ENCODE data around the gene SNED1.

The SNED1 gene

DNA sequence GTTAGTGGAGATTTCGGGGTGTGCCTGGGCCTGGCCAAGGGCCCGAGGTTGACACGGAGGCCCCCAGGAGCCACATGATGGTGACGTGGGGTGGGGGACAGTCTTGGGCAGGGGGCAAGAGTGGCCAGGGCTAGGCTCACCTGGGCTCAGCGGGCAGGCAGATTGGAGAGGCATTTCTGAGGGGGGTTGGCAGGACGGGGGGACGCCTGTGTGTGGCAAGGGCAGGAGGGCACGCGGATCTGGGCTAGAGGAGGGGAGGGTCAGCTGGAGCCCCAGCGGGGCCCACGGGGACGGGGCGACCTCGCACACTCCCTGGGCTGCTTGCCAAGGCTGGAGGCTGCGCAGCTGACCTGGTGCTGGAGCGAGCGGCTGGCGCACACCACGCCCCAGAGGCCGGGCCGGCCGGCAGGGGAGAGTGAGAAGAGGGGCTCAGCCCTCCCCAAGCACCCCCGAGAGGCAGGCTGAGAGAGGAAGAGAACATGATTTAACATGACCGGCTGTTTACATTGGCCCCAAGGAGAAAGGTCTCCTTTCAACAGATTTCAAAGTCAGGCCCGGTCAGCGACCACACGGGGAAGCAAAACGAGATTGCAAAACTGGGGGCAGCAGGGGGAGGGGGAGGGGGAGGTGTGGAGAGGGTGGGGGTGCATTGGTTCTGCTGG lies 38.0 kb upstream of the SNED1 start:
- DNase-seq: no peak

DNA sequence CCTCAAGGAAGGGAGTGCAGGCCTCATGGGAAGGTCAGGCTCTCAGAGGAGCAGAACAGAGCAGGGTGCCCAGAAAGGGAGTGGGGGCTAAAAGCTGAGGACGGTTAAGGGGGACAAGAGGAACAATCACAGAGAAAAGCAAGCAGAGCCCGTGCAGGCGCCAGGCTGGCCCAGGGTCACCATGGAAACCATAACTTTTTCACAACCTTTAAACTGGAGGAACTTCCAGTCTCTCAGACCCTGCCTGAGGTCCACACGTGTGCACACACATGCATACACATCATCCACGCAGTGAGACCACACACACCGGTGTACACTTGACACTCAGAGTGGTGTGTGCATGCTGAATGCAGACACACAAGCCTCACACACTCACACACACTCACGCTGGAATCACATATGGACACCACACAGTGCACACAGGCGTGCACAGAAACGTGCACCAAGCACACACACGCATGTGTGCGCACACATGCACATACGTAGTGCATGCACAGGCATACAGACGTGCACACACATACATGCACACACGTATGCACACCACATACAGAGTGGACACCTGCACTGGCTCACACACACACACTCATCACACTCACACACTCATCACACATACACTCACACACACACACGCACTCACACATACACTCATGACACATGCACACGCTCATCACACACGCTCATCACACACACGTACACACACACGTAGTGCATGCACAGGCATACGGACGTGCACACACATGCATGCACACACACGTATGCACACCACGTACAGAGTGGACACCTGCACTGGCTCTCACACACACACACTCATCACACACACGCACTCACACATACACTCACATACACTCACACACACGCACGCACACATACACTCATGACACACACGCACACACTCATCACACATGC lies 37.2 kb upstream of the SNED1 start:
- DNase-seq: no peak

DNA sequence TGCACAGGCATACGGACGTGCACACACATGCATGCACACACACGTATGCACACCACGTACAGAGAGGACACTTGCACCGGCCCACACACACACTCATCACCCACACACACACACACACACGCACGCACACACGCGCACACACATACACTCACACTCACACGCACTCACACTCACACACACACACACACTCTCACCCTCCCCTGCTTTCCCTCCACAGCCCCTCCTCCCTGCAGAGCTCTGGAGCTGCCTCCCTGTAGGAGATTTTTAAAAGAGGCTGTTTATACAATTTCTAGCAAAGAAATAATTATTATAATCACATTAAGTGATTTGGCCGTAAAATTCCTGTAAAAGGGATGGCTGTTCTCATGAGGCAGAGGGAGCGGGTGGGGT lies 36.5 kb upstream of the SNED1 start:
- no peak for DNase-seq

DNA sequence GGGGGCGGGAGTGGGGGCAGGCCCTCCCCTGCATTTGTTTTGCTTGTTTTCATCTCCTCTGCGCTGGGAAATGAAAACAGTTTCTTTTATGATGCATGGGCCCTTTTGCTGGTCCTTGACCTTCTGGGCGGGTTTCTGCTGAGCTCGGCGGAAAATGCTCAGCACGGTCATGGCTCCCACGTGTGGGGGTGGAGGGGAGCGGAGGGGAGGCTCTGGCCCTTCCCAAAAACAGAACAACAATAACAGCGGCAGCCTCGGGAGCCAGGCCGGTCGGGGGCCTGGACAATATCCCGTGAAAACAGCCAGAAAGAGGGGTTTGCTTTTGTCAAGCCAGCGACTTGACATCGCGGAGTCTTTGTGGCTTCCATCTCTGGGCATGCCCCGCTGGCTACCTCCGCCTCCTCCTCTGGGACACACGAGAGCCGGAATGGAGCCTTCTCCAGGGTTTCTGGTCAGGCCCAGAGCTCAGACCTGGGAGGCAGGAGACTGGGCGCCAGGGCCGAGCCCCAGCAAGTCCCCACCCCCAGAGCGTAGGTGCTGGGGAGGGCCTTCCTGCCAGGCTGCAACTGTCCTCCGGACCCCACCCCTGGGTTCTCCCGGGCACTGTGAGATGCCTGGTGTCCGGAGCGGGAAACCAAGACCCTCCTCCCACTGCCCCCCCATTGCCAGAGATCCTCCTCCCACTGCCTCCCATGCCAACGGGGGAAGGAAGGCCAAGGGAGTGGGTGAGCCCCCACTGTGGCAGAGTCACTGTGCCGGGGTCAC lies 35.9 kb upstream of the SNED1 start:
- no peak for DNase-seq

DNA sequence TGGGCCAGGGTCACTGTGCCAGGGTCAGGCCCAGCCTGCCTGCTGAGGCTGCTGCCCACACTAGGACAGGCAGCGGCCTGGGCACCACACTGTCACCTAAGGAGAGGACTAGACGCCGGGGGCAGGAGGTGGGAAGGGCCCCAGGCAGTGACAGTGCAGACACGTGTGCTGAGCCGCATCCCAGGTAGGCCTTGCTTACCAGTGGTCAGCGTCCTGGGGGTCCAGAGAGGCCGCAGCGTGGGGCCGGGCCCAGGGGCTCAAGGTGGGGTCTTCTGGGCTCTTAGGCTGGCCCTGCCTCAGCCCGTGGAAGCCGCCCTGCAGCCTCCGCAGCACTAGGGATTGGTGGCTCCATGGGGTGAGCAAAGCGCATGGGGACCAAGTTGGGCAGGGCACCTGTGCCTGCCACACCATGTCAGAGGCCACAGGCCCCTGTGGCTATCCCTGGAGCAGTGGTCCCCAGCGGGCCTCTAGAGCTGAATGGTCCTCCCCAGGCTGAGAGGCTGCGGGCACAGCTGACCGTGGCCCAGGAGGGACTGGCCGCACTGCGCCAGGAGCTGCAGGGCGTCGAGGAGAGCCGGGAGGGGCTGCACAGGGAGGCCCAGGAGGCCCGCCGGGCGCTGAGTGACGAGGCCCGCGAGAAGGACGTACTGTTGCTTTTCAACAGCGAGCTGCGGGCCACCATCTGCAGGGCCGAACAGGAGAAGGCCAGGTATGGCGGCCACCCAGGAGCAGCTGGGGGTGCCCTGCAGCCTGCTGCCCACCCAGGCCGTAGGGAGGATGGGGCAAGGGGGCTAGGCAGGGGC lies 35.2 kb upstream of the SNED1 start:
- DNase-seq: no peak

DNA sequence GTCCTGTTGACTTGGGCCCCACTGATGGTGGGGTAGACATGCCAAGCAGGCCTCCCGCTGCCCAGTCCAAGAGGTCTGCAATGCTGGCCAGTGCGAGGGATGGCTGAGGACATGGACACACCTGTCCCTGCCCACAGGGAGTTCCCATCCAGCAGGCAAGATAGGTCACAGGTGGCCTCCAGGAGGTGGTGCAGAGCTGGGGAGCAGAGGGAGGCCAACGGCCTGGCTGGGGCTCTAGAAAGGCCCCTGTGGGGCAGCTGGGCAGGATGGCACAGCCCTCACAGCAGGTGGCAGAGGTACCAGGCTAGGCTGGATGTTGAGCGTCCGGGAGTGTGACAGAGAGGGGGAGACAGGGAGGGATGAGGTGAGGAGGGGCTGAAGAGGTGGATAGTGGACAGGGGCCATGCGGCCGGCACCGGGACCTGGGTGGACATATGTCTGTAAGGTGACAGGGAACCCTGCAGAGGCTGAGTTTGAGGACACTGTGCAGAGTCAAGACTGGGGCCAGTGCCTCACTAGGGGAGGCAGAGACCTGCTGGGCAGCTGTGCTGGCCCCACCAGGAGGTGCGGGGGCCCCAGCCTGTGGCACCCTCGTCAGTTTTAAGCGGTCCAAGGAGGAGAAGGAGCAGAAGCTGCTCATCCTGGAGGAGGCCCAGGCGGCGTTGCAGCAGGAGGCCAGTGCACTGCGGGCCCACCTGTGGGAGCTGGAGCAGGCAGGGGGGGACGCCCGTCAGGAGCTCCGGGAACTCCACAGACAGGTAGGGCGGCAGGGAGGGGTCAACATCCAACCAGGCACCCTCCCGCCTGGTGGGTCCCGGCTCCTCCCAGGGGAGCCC lies 34.3 kb upstream of the SNED1 start:
- no peak for DNase-seq

DNA sequence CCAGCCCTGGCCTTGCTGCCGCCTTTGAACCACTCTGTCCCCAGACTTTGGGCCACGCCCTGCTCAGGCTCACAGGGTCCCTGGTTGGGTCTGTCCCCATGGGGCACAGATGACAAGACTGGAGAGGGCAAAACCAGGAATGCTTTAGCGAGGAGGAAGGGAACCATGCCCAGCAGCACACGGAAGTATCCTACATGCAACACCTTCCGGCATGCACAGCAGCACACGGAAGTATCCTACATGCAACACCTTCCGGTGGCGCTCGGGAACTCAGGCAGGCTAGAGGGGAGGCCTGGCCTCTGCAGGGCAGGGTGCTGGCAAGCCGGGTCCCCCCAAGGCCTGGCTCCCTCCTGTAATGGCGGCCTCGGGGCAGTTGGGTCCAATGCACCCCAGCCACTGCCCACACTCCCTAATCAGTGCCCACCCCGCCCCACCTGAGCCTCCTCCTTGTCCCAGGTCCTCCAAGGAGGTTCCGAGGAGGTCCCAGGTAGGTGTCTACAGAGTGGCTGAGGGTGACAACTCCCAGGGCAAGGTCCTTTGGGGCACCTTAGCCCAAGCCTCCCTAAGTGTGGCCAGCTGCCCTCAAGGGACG lies 33.6 kb upstream of the SNED1 start:
- no peak for DNase-seq

DNA sequence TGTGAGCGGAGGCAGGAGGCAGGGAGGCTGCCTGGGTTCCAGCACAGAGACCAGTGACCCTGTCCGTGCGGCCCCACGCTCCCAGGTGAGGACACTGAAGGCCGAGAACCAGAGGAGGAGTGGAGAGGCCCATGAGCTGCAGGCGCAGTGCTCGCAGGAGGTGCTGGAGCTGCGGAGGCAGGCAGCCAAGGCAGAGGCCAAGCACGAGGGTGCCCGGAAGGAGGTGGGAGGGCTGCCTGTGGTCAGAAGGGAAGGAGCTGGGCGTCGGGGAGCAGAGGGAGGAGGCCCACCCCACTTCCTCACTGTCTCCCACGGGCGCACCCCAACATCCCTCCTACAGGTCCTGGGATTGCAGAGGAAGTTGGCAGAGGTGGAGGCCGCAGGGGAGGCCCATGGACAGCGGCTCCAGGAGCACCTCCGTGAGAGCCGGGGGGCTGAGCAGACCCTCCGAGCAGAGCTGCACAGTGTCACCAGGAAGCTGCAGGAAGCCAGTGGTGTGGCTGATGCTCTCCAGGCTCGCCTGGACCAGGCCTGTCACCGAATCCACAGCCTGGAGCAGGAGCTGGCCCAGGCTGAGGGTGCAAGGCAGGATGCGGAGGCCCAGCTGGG lies 33.0 kb upstream of the SNED1 start:
- no peak for DNase-seq

DNA sequence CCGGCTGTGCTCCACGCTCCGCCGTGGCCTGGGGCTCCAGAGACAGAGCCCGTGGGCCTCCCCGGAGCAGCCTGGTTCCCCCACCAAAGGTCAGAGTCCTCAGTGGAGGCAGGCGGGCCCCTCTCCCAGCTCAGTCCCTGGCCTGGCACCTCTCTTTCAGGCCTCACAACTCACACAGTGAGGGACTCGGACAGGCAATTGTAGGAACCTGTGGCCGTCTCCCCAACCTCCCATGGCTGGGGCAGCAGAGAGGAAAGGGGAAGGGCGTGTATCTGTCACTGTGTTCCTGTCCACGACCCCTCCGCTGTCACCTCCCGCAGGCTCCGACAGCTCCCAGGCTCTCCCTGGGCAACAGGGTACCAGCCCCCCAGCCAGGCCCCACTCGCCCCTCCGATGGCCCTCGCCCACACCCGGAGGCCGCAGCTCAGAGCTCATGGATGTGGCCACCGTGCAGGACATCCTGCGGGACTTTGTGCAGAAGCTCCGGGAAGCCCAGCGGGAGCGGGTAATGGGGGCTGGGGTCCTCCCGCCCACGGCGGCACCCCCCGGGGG lies 32.4 kb upstream of the SNED1 start:
- DNase-seq: no peak

DNA sequence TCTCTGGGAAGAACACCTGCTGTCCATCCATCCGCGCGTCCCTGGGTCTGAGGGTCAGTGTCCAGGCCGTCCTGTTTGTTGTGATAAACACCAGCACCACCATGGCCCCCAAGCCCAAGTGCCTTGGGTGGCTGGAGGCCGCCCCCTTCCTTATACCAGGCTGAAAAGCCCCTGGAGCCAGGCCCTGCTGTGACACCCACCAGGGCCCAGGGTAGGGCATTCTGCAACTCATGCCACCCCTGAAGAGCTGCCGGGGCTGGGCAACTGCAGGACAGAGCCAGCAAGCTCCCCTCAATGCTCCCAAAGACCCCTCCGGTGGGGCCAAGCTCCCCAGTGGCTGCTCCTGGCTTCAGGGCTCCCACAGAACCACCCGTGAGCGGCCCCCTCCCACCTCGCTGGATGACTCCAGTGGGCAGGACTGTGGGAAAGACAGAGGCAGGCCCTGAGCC lies 31.9 kb upstream of the SNED1 start:
- no peak for DNase-seq

DNA sequence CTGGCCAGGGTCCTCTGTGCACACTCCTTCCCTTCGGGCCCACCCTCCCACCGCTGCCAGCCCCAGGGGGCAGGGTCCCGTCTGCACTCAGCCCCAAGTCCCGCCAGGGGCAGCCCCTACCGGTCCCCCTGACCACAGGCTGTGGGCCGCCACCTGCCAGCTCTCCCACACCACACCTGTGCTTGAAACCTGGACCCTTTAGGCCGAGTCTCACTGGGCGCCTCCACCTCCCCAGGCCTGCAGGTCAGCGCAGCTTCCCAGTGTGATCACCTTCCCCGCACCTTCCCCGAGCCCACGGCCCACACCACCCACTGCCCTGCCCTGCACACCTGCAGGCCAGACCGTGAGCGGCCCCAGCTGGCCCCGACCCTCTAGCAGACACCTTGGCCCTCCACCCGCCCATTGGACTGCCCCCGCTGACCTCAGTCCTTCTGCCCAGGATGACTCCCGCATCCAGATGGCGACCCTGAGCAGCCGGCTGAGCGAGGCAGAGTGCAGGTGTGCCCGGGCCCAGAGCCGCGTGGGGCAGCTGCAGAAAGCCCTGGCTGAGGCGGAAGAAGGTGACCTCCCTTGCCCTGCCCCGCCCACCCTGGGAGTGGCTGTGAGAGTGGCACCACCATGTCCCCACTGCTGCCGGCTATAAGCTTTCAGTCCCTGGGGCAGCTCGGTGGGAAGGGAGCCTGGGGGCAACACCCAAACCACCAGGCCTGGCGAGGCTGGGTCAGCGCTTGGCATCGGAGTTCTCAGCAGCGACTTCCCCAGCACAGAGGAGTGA lies 31.3 kb upstream of the SNED1 start:
- DNase-seq: no peak

DNA sequence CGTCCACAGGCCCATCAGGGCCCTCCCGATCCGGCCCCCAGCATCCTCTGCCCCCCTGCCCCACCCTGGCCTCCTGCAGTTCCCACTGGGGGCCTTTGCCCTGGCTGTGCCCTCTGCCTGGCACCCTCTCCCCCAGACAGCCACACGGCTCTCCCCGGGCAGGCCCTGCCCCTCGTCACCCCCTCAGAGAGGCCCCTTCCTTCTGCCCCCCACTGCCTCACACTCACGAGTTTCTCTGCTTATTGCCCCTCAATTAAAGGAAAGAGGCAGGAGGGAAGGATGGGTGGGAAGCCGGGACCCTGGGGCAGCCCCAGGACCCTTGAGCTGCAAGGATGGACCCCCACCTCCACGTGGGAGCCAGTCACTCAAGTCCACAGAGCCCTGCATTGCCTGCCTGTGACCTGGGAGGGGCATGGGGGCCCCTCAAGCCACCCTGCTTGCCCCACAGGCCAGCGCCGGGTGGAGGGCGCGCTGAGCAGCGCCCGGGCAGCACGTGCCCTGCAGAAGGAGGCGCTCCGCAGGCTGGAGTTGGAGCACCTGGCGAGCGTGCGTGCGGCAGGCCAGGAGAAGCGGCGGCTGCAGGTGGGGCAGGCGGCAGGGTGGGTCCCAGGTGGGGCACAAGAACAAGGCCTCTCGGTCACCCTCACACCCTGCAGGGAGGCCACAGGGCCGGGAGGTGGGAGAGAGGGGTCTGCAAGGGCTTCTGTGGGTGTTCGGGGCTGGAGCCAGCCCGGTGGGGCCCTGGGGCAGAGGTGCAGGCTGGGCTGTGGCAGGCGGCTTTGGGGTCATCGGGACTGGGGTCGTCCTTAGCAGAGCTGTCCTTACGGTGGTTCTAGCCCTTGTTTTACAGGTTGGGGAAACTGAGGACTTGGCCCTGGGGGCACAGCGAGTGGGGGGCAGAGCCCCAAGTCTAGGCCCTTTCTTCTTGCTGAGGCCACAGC lies 30.5 kb upstream of the SNED1 start:
- DNase-seq: no peak

DNA sequence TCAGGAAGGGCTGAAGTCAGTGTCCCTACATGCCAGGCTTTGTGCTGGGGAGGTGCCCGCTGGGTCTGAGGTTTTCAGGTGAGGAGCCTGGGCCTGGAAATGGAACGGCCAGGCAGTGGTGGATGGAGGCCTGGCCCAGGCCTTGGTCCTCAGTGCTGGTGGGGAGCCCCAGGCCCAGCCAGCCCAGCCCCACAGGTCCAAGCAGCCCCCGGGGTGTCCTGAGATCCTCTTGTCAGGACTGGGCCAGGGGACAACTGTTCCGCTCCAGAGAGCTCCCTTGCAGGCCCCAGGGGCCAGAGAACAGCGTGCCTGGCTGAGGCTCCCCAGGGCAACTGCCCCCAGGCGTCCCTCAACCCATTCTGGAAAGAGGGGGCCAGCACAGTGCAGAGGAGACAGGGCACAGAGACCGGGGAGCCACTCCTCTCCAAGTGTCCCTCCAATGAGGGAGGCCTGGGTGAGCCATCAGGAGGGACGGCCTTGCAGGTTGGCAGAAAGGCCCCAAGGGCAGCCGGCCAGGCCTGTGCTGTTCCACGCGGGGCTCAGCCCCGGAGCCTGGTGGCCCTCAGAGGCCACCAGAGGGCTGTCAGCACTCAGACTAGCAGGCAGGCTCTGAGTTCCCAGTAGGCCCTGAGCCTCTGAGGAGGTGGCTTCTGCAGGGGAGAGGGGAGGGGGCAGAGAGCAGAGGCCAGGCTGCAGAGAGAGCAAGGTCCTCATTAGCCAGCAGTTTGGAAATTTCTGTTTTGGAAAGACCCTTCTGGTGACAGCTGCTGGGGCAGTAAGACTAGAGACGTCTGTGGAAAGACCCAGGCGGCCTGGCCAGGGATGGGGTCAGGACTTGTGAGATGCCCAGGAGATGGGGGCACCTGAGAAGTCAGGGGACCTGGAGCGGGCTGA lies 29.4 kb upstream of the SNED1 start:
- DNase-seq: no peak

DNA sequence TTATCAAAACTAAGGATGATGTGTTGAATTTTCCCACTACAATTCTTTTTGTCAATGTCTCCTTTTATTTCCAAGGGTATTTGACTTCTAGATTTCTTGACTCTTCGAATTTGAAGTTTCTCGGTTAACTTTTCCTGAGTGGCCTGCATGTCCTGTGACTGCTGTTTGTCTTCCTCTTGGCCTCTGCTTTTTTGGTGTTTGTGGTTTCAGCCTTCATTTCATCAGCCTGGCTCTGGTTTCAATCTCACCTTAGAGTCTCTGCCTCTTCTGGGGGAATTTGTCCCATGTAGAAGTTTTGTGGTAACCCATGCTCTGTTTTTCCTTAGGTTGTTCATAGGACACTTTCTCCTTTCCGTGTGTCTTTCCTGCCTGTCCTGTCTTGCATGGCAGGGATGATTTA lies 28.3 kb upstream of the SNED1 start:
- DNase-seq: no peak

DNA sequence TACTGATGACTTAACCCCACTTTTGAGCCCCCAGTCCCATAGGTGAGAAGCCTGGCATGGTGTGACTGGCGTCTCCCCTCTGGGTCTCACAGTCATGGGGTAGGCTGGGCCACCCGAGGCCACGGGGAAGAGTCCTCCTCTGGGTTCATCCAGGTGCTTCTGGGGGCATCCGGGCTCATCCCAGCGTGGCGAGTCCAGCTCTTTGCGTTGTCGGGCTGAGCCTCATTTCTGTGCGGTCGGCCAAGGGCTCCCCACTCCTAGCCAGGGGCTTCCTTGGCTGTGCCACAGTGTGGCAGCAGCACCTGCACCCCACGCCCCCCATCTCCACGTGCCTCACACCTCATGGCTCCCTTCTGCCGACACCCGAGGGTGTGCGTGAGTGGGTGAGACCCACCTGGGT lies 27.6 kb upstream of the SNED1 start:
- no peak for DNase-seq

DNA sequence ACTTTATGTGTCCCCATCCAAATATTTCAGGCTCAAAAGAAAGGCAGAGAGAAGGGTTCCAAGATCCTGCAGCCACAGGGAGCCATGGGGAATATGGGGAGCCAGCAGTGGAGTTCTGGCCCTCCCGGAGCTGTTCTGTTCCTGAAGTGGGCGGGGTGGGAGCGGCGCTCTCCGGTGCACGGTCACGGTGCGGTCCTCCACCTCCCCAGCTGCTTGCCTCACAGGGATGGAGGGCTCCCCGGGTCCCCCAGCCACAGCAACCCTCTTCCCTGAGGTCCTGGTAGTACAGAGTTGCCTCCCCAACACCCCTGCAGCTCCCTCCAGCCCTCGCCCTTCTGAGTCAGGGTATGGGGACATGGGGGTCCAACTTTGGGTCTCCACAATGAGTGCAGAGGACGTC lies 26.2 kb upstream of the SNED1 start:
- DNase-seq: no peak
